K562 (cell line): Measurements from ENCODE around the gene DNAJC11. TPM values are rescaled to one million over a fixed set of nuclear protein-coding genes. Genes with fewer than 3 reads are reported as not detected.
A peak's percentile ranks its signal among the peaks of the same experiment; 100 is the strongest.

Experiments
- ATAC-seq: fragments of 200-7000 bp; cut with Tn5 transposase; 3 replicates; pipeline ENCODE4 v1.9.1; 2020; ENCODE audit warnings: moderate library complexity
- BruUV-seq: library from RNA; stranded (reverse); fragments of 400-500 nt; replicated peaks from 2 replicates; lab custom pipeline; 2021; lab: Mats Ljungman, UMichigan
- CTCF ChIA-PET: fragments of 300-600 bp; formaldehyde crosslinking; extraction: SDS; loops from one replicate; lab custom pipeline; 2021; ENCODE audit warnings: low intra/inter-chr PET ratio; lab: Yijun Ruan, JAX
- POLR2A ChIA-PET: fragments of 300-600, 350-650 bp; sonication (Branson Sonifier 250); formaldehyde crosslinking; extraction: SDS; loops from one replicate; lab custom pipeline; 2021; ENCODE audit warnings: antibody characterized with exemption, inconsistent platforms; lab: Yijun Ruan, JAX
- DNase-seq, 4 experiments: peaks; one replicate each; pipeline versions ENCODE4 v3.0.0 to v3.0.0-alpha.2; 2011 to 2018; ENCODE audit warnings: low spot score in 3 of 4, mixed read lengths in 3 of 4; ENCODE audit errors: extremely low read depth in 1 of 4
- FAIRE-seq: peaks from 2 replicates; lab custom pipeline; 2011; peaks lifted over from hg19 to GRCh38; lab: Jason Lieb, UNC
- H2AFZ ChIP-seq: 2 replicates; pipeline ENCODE4 v1.6.0; 2011; ENCODE audit warnings: low read depth, low read length, control low read depth, inconsistent platforms
- H3K27ac ChIP-seq: fragments of 200-600 bp; 3 replicates; pipeline ENCODE4 v1.8.0; 2011; ENCODE audit warnings: low read depth, mild to moderate bottlenecking, control low read depth, inconsistent platforms, low read length, moderate library complexity, mixed read lengths; ENCODE audit errors: extremely low read depth
- H3K27me3 ChIP-seq, 2 experiments: fragments of 300-600 bp in 1 of 2; 2 replicates in 1 of 2; 3 replicates in 1 of 2; pipeline versions ENCODE4 v1.6.0 to v1.8.0; 2011; ENCODE audit warnings: inconsistent platforms in 2 of 2, low read length in 2 of 2, mild to moderate bottlenecking in 1 of 2, mixed read lengths in 1 of 2, moderate library complexity in 1 of 2; ENCODE audit not compliant: control insufficient read depth in 2 of 2, insufficient read depth in 2 of 2
- H3K36me3 ChIP-seq: fragments of 300-600 bp; 3 replicates; pipeline ENCODE4 v1.8.0; 2011; ENCODE audit warnings: mild to moderate bottlenecking, low read length, inconsistent platforms; ENCODE audit not compliant: control insufficient read depth, insufficient read depth
- H3K4me1 ChIP-seq, 2 experiments: fragments of 200-600 bp in 1 of 2; replicated peaks in 1 of 2; 2 replicates in 1 of 2; 3 replicates in 1 of 2; pipeline versions ENCODE4 v1.5.1 to v1.8.0; 2011; ENCODE audit warnings: inconsistent platforms in 2 of 2, low read length in 2 of 2, mild to moderate bottlenecking in 1 of 2, mixed read lengths in 1 of 2, moderate library complexity in 1 of 2; ENCODE audit not compliant: control insufficient read depth in 2 of 2, insufficient read depth in 2 of 2
- H3K4me2 ChIP-seq: 2 replicates; pipeline ENCODE4 v1.6.1; 2011; ENCODE audit warnings: low read length, control low read depth, inconsistent platforms, mixed read lengths; ENCODE audit not compliant: insufficient read depth
- H3K4me3 ChIP-seq: fragments of 200-600 bp; sonication (generic), shearing (Covaris generic); 2 replicates; pipeline ENCODE4 v1.5.1; 2016; ENCODE audit warnings: control low read depth, inconsistent platforms
- H3K79me2 ChIP-seq: fragments of 200-600 bp; 3 replicates; pipeline ENCODE4 v1.8.0; 2011; ENCODE audit warnings: low read length, inconsistent platforms; ENCODE audit not compliant: control insufficient read depth, insufficient read depth
- H3K9ac ChIP-seq, 2 experiments: 2 replicates each; pipeline versions ENCODE4 v1.6.0 to v1.6.1; 2011; ENCODE audit warnings: low read depth in 2 of 2, low read length in 2 of 2, control low read depth in 1 of 2, inconsistent platforms in 1 of 2, mild to moderate bottlenecking in 1 of 2, mixed read lengths in 1 of 2; ENCODE audit not compliant: insufficient read depth in 1 of 2
- H3K9me1 ChIP-seq: one replicate; pipeline ENCODE4 v1.6.0; 2011; ENCODE audit warnings: inconsistent platforms, mild to moderate bottlenecking, low read length, moderate library complexity; ENCODE audit not compliant: control insufficient read depth, insufficient read depth
- H3K9me3 ChIP-seq: replicated peaks from 2 replicates; pipeline ENCODE4 v1.5.1; 2011; ENCODE audit warnings: low read depth, low read length, inconsistent platforms; ENCODE audit not compliant: control insufficient read depth, insufficient read depth
- H4K20me1 ChIP-seq: replicated peaks from 2 replicates; pipeline ENCODE4 v1.6.1; 2011; ENCODE audit warnings: low read length, inconsistent platforms, mixed read lengths; ENCODE audit not compliant: control insufficient read depth, insufficient read depth
- ETV5 ChIP-seq: sonication (generic); formaldehyde crosslinking; IDR thresholded peaks from 2 replicates; pipeline ENCODE4 v1.4.0; 2020; ENCODE audit warnings: low read depth, mild to moderate bottlenecking, missing genetic modification reagents
- FOXA3 ChIP-seq, 2 experiments: fragments of 450-650 bp in 1 of 2; sonication (generic) in 1 of 2; formaldehyde crosslinking; IDR thresholded peaks in 1 of 2; conservative IDR thresholded peaks in 1 of 2; 2 replicates each; pipeline versions ENCODE4 v1.4.0 to v1.8.0; 2020 to 2022; ENCODE audit warnings: mild to moderate bottlenecking in 2 of 2, missing genetic modification reagents in 1 of 2
- NR2C1 ChIP-seq, 2 experiments: fragments of 450-650 bp; IDR thresholded peaks; 2 replicates each; pipeline ENCODE4 v1.6.1; 2017; ENCODE audit warnings: mild to moderate bottlenecking in 2 of 2, antibody characterized with exemption in 1 of 2, inconsistent platforms in 1 of 2, missing compliant biosample characterization in 1 of 2, missing genetic modification characterization in 1 of 2
- POLR2G ChIP-seq: fragments of 200-400 bp; formaldehyde crosslinking; IDR thresholded peaks from 2 replicates; pipeline ENCODE4 v1.6.1; 2017; ENCODE audit warnings: low read depth, mild to moderate bottlenecking, antibody characterized with exemption, low read length, moderate library complexity
- RBFOX2 ChIP-seq: fragments of 200-400 bp; formaldehyde crosslinking; IDR thresholded peaks from 2 replicates; pipeline ENCODE4 v1.6.1; 2017; ENCODE audit warnings: low read depth, mild to moderate bottlenecking, low read length, moderate library complexity
- WGBS: fragments of 100-300 bp; shearing (Covaris generic); methylation state at CpG from one replicate; pipeline ENCODE4 v1.1.6; 2016; ENCODE audit warnings: low coverage, mixed read lengths; ENCODE audit not compliant: insufficient coverage; ENCODE audit errors: missing lambda C conversion rate; 5-methylcytosine and 5-hydroxymethylcytosine counted together
- in situ Hi-C: fragments of 300-500 bp; cut with MboI; formaldehyde crosslinking; loops from 4 replicates; pipeline ENCODE4 v1.15.0; 2018; ENCODE audit warnings: inconsistent platforms, mixed read lengths
- intact Hi-C: fragments of 100-400 bp; cut with micrococcal nuclease; formaldehyde crosslinking; loops from 2 replicates; pipeline ENCODE4 v1.14.2; 2022
- polyA plus RNA-seq, 8 experiments: library from polyadenylated mRNA; depleted of rRNA in 4 of 8; stranded (reverse) in 5 of 8; unstranded in 3 of 8; fragments of >200 nt; fragmentation: Nextera tagmentation in 2 of 8; fragmentation: Illumina TruSeq in 1 of 8; extraction: Ambion mirVana in 2 of 8; extraction: Trizol in 1 of 8; gene quantifications; 2 replicates each; pipeline versions ENCODE4 v1.2.1 to v1.2.3, GENCODE V29; 2011 to 2014; ENCODE audit warnings: inconsistent platforms in 1 of 8, missing spikeins in 1 of 8
- total RNA-seq, 7 experiments: library from RNA; depleted of rRNA in 6 of 7; stranded (reverse); fragments of >200 nt in 6 of 7; fragmentation: Illumina TruSeq in 2 of 7; extraction: Trizol in 2 of 7; gene quantifications; 2 replicates each; pipeline versions ENCODE4 v1.2.1 to v1.2.3, GENCODE V29; 2011 to 2021; ENCODE audit warnings: low replicate concordance in 1 of 7

The DNAJC11 gene
- total and polyA plus RNA-seq, 9 of the 15 experiments (the other 6 are each of a cell fraction or from before 2014, with no cell fraction given), result 14.1 to 123 (median 76.6) TPM

DNA sequence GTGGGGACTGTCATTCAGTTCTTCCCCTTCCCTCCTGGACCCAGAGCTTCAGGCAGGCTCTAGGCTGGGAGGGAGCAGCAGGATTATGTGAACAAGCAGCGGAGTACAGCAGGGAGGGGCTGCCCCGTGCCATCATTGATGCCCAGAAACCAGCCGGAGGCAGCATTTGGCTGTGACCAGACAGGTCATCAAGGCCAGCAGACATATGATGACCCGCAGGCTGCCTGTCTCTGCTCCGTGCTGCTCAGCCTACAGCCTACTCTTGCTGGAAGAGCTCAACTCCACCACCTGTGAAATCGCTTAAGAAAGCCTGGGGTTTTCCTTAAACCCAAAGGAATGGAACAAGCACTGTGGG is 103.9 kb downstream of the DNAJC11 start:
- no peak for ATAC-seq
- Histone ChIP-seq H3K79me2 (peaks cover 78% of the 10 kb centered on the region), H3K9me3 (no peaks in the 10 kb centered on the region), H3K4me1 (peaks cover 23 to 55% of the 10 kb centered on the region in 2 experiments), H3K4me2 (no peak overlapping the region), H3K4me3 (no peak overlapping the region), H3K9ac (peak overlapping the region in 1 of 2 experiments; percentile 60; a peak in 2 of 4 replicates), H3K27ac (no peak overlapping the region), H3K36me3 (peaks cover 79% of the 10 kb centered on the region), H4K20me1 (peaks cover 57% of the 10 kb centered on the region), H3K27me3 (no peaks in the 10 kb centered on the region), H2AFZ (no peak overlapping the region), H3K9me1 (peaks cover 23% of the 10 kb centered on the region)
- in situ Hi-C loops (no loop called here), intact Hi-C loops (no loop called here)
- CTCF ChIA-PET, result no interaction called here
- POLR2A ChIA-PET, result interaction anchor here (0.6 to 10.7 kb wide), 6 partner anchors 12 to 336 kb away, joined by 3 to 221 read pairs (median 3); partner anchors contain the start of gene ZBTB48
- TF ChIP-seq ETV5 (CRISPR knock-in tag) (no peak), FOXA3 (CRISPR knock-in tag; conservative IDR thresholded peaks at IDR 0.05 in 1 of 2, IDR thresholded peaks at IDR 0.05 in 1 of 2) (0 out of 4 replicates have a peak, but pooled peaks of 1 of the 2 experiments have one; percentile 48)
- FAIRE-seq, result no peak
- 93% methylated on average over 5 of the region's 6 CpGs for WGBS
- DNase-seq, result no peak
- BruUV-seq, result no TSS peak

DNA sequence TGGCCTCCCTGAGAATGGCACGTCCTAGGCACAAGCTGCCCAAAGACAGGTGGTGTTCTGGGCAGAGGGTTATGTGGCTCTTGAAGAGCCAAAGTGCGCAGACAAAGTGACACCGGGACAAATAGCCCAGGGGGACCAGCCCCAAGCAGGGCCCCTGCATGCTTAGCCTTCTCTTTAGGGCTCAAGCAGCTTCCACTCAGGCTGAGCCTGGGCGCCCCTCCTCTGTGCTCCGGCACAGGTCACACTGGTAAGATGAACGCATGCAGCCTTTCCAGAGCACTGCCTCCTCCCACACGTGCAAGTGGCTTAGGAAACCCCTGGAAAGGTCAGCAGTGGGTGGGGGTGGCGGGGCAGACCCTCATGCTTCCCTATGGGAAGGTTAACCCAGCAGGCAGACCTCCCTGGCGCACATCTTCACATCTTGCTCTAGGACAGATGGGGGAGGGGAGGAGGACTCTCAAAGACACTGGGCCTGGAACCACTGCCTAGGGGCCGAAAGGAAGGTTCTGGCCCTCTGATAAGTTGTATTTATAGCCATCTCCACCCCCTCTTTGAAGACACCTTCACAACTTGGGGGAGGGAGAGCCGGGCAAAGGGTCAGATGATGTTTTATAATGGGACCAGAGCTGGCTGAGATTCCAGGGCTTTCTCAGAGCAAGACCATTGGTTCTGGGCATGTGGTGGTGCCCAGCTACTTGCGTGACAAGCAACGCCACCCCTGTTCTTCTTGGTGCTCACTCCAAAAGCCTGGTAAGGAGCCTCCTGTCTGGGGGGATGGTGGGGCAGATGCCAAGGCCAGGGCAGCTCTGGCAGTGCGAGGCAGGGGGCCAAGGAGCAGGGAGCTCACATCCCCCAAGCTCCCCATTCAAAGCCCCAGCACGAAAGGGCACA is 104.5 kb downstream of the DNAJC11 start:
- in situ Hi-C loops, result no loop called here

More for the DNA sequence above, 104.5 kb downstream of the DNAJC11 start:
- CTCF ChIA-PET, result no interaction called here
- Histone ChIP-seq H3K4me1 (peaks cover 23 to 51% of the 10 kb centered on the region in 2 experiments), H3K79me2 (peaks cover 73% of the 10 kb centered on the region), H3K4me2 (no peak overlapping the region), H3K27me3 (no peaks in the 10 kb centered on the region), H3K9me1 (peaks cover 23% of the 10 kb centered on the region), H4K20me1 (peaks cover 63% of the 10 kb centered on the region), H3K27ac (no peak overlapping the region), H2AFZ (no peak overlapping the region), H3K9me3 (no peaks in the 10 kb centered on the region), H3K9ac (peak overlapping the region in 1 of 2 experiments; percentile 60; a peak in 2 of 4 replicates), H3K36me3 (peaks cover 85% of the 10 kb centered on the region), H3K4me3 (no peak overlapping the region)
- POLR2A ChIA-PET, result interaction anchor here (0.6 to 10.7 kb wide), 8 partner anchors 12 to 90 kb away, joined by 3 to 221 read pairs (median 3); partner anchors contain the start of gene ZBTB48
- no peak for DNase-seq
- no TSS peak for BruUV-seq
- WGBS, result 88% methylated on average over 15 of the region's 15 CpGs
- TF ChIP-seq POLR2G (0 out of 2 replicates have a peak, but pooled peaks have one; percentile 12), RBFOX2 (peak; percentile 39; the same call in 1 of the 2 replicates), NR2C1 (IDR thresholded peaks at IDR 0.05) (no peak), NR2C1 (tag; IDR thresholded peaks at IDR 0.05) (no peak)
- intact Hi-C loops, result no loop called here
- no peak for ATAC-seq
- no peak for FAIRE-seq
